Posterior cingulate gyrus (tissue), 11 donors: ENCODE results near the gene DUSP1.
"Not testable (repeated sequence)": the region's sequence is repeated elsewhere in the genome, so short reads cannot be mapped to it uniquely, and the experiment has no call there.

Source experiments
- DNase-seq, 10 donors: peaks; one replicate each; pipeline versions ENCODE4 v3.0.0 to v3.0.0-alpha.2; 2020 to 2021; ENCODE audit warnings: mixed read lengths in 3 of 10
- intact Hi-C: fragments of 100-400 bp; cut with DNase I; formaldehyde crosslinking; loops from one replicate; pipeline ENCODE4 v1.15.1; 2023

DUSP1 gene

DNA sequence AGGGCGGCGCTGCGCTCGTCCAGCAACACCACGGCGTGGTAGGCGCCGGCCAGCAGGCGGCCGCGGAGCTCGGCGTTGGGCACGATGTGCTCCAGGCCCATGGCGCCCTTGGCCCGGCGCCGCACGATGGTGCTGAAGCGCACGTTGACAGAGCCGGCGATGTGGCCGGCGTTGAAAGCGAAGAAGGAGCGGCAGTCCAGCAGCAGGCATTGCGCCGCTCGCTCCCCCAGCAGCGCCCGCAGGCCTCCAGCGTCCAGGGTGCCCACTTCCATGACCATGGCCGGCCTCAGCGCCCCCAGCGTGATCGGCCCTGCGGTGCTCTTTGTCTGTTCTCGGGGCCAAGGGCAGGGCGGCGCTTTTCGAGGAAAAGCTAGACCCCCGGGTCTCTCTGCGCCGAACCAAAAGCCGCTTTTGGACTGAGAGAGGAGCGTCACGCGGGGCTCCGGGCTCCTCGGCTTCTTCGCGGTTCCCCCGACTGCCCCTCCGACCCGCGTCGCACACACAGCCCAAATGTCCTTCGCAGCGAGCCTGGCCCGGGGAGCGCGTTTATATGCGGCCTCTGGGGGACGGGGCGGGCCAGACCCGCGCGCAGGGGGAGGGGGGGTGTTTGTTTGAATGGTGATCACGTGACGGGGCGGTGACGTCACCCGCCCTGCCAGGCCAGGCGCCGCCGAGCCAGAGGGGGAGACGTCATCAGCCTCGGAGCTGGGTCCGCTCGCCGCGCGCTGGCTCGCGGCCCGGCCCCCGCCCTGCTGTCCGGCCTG, at the start of gene DUSP1:
TSS of gene DUSP1 (minus strand) at position 521 of the 764 bp plus-strand sequence. CDS start at position 278, 243 bp downstream.
- intact Hi-C loops: loop anchor here (2.0 to 5.0 kb wide), 3 partner anchors 48 to 98 kb away; partner anchors contain the start of gene ERGIC1
- DNase-seq: peak; percentile 97 to 100 (median 98)

DNA sequence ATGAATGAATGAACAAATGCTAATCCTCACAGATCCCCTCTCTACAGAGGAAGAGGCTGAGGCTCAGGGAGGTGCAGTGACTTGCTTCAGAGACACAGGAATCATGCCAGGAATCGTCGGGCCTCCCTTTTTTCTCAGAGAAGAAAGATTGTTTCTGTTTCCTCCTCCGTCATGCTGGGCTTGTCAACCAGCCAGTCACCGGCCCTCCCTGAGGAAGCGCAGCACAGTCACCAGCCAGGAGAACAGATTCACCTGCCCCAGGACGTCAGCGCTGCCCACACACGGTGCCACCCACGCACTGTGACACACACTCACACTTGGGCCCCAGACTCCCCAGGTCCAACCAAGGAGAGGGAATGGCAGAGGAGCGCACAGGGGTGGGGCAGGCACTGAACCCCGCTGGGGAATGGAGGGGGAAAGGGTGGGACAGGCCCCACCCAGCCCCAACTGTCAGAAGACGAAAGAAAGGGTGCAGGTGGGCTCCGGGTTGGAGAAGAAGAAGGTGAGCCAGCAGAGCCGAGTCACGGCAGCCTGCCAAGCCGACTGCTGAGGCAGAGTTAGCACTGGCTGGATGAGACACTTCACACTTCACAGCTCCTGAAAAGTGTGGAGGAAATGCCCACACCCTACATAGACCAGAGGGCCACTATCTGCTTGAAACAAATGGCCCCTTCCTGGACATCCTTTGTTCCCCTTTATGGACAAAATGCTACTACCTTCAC, 49.2 kb upstream of the DUSP1 start:
- DNase-seq: peak in 5 of 10 donors; percentile 17 to 72 (median 40)
- intact Hi-C loops: no loop called here

- intact Hi-C loops: no loop called here
- DNase-seq: no peak
Measured at GRCh38 chr5:172819569-172819968, 48.6 kb upstream of the DUSP1 start.

GRCh38 chr5:172818081-172818480, 47.1 kb upstream of the DUSP1 start:
- DNase-seq: no peak
- intact Hi-C loops: no loop called here

- intact Hi-C loops: no loop called here
- no peak for DNase-seq
Measured at GRCh38 chr5:172817664-172818063, 46.7 kb upstream of the DUSP1 start.

- intact Hi-C loops: no loop called here
- DNase-seq: peak in 2 of 10 donors; percentile 48 to 78
Measured at GRCh38 chr5:172816925-172817562, 46.0 kb upstream of the DUSP1 start.

DNA sequence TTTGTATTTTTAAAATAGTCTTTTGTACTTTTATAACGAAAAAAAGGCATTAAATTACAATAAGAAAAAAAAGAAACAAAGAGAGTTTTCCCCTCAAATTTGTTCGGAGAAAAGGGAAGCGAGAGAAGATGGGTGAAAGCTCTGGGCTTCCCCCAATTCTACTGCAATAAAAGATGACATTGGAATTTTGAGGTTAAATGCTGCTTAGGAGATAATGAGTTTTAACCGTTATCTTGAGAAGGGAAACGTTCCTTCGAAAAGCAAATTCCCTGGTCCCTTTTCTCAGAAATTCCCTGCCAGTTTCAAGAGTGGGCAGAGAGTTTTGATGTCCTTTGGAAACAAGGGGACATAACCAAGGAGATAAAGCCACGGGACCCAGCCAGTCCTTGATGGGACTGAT, 44.6 kb upstream of the DUSP1 start:
- no peak for DNase-seq
- intact Hi-C loops: no loop called here

GRCh38 chr5:172810996-172811395, 40.0 kb upstream of the DUSP1 start:
- DNase-seq, intact Hi-C loops: not testable (repeated sequence)

DNA sequence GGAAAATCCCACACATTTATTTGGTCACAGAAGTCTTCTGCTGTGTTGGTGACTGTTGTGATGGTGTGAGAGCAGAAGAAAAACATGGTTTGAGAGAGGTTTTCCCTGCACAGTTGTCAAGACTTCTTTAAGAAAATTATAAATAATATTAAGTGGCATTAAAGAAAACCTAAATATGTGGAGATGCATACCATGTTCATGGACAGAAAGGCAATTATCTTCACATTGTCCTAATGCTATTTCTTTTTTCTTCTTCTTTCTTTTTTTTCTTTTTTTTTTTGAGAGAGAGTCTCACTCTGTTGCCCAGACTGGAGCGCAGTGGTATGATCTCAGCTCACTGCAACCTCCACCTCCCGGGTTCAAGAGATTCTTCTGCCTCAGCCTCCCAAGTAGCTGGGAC, 38.8 kb upstream of the DUSP1 start:
- intact Hi-C loops: no loop called here
- no peak for DNase-seq

- intact Hi-C loops: no loop called here
Measured at GRCh38 chr5:172807766-172808311, 36.8 kb upstream of the DUSP1 start.

GRCh38 chr5:172806897-172807672, 36.1 kb upstream of the DUSP1 start:
- intact Hi-C loops: no loop called here
- peak in 1 of 10 donors; percentile 45 for DNase-seq

More at GRCh38 chr5:172807766-172808311, 36.8 kb upstream of the DUSP1 start:
- DNase-seq: no peak

DNA sequence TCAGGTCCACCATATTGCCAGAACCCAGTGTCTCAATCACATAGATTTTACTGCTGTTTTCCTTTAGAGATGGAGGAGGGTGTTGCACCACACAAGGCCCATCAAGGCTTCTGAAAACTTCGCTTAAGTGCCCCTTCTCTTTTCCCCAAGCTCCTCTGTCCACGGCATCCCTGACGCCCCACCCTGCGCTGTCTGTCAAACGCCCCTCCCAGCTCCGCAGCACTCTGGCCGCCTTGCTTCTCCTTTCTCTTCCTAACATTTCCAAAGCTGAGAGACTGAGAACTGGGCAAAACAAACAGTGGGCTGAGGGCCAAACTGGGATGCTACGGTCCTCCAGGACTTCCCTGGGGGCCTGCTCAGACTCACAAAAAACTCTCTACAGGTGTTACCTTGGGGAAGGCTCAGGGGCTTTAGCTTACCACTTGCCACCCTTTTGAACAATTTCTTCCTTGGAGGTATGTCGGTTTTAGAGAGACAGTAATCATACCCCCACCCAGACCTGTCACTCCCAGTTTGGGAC, 34.8 kb upstream of the DUSP1 start:
- intact Hi-C loops: no loop called here
- DNase-seq: peak in 1 of 10 donors; percentile 81

- DNase-seq: no peak
- intact Hi-C loops: no loop called here
Measured at GRCh38 chr5:172805018-172805683, 34.2 kb upstream of the DUSP1 start.

DNA sequence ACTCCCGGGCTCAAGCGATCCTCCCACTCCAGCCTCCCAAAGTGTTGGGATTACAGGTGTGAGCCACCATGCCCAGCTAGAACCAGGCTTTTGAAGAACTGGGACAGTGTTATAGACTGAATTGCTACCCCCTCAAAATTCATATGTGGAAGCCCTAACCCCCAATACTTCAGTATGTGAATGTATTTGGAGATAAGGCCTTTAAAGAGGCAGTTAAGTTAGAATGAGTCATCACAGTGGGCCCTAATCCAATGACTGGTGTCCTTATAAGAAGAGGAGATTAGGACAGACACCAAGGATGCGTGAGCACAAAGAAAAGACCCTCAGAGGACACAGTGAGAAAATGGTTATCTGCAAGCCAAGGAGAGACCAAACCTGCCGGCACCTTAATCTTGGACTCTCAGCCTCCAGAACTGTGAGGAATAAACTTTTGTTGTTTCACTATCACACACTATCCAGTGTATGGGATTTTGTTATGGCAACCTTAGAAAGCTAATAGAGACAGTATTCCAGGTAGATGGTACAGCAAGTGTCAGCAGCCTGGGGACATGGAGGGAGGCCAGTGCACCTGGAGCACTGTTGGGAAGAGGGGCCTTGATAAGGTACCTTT, 31.7 kb upstream of the DUSP1 start:
- no peak for DNase-seq

DNA sequence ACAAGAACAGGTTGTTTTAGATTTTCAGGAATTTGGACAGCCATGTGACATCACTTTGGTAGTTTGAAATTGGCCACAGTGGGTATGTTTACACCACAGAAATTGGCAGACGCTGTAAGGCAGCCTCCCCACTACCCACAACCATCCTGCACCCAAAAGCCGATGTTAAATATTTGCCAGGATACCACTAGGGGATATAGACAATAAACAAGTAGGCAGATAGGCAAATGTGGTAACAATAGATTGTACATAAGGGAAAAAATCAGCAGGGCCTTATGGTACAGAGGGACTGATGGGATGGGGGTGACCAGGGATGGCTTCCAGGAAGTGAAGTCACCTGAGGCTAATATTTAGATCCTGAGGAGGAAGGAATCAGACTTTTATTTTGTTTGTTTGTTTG, 31.1 kb upstream of the DUSP1 start:
- no peak for DNase-seq
- intact Hi-C loops: no loop called here

More for the DNA sequence above, 31.7 kb upstream of the DUSP1 start:
- intact Hi-C loops: no loop called here

DNA sequence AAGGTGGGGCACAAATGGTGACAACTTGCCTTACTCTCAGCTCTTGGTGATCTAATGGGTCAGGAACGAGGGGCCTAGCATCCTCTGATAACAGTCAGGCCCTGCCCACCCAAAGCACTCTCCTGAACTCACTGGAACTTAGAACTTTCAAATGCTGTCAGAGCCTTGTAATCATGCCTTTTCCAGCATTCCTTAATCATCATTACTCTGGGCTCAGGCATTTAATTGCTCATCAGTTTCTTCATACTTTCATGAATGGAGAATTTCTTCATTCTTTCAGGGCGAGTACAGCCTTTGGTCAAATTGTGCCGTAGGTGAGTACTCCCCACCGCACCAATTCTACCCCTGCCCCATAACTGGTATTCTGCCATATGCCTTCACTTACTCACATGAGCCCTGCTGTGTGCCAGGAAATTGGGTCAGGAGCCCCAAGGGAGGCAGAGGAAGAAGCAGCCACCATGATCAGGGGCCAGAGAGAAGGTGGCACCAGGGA, 30.2 kb upstream of the DUSP1 start:
- no peak for DNase-seq
- intact Hi-C loops: no loop called here

DNA sequence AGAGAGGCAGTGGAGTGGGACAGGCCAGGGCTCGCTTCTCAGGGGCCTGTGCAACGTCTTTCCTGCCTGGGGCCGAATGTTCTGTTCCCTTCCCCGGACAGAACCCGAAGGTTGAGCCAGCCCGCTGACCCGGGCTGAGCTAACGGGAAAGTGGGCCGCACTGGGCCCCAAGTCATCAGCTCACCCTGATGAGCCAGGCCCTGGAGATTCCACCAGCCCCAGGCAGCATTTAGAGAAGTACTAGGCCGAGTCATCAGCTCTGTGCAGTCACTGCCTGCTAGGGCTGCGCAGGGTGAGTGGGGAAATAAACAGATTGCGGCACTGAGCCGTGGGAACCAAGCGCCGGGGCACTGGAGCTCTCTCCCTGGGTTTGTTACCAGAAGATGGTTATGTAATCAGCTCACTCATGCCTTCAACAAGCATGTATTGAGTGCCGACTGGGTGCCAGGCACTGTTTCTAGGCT, 29.1 kb upstream of the DUSP1 start:
- DNase-seq: peak in 5 of 10 donors; percentile 39 to 86 (median 78)
- intact Hi-C loops: no loop called here

DNA sequence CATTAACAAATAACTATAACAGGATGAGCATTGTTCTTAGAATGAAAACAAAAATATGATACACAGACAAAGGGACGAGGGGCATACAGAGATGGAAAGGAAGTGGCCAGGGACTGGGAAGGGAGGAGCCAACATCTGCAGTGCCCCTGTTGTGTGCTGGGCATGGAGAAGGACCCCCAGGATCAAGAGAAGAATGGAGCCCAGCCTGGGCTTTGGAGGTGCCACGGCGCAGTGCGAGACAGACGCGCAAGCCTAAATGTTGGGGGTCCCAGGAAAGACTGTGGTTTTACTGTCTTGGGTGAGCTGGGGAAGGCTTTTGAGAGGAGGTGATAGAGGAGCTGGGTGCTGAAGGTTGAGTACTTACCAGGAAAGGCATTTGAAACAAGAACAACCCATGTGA, 28.4 kb upstream of the DUSP1 start:
- intact Hi-C loops: no loop called here
- DNase-seq: no peak
